HT1080 (cell line): ENCODE results near the gene ANGPTL3. TPM values are rescaled to one million over a fixed set of nuclear protein-coding genes. Genes with fewer than 3 reads are reported as not detected.
"Not testable (repeated sequence)": the region's sequence is repeated elsewhere in the genome, so short reads cannot be mapped to it uniquely, and the experiment has no call there.

Experiments
- DNase-seq: peaks from one replicate; pipeline ENCODE4 v3.0.0-alpha.2; 2015; ENCODE audit warnings: low read depth
- polyA plus RNA-seq, 2 experiments: library from polyadenylated mRNA; depleted of rRNA; stranded (reverse); fragments of >200 nt; gene quantifications; 2 replicates each; pipeline ENCODE4 v1.2.3, GENCODE V29; 2015
- total RNA-seq: library from RNA; depleted of rRNA; stranded (reverse); fragments of >200 nt; shearing (Covaris generic); gene quantifications from 2 replicates; pipeline ENCODE4 v1.2.3, GENCODE V29; 2014; rRNA removed

ANGPTL3 gene, protein sequence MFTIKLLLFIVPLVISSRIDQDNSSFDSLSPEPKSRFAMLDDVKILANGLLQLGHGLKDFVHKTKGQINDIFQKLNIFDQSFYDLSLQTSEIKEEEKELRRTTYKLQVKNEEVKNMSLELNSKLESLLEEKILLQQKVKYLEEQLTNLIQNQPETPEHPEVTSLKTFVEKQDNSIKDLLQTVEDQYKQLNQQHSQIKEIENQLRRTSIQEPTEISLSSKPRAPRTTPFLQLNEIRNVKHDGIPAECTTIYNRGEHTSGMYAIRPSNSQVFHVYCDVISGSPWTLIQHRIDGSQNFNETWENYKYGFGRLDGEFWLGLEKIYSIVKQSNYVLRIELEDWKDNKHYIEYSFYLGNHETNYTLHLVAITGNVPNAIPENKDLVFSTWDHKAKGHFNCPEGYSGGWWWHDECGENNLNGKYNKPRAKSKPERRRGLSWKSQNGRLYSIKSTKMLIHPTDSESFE
- not detected in 2 replicates for total RNA-seq
- polyA plus RNA-seq (2015; cell fraction: cytosol; rRNA removed): not detected in 2 replicates
- polyA plus RNA-seq (2015; cell fraction: nucleus; rRNA removed): not detected in 2 replicates

DNA sequence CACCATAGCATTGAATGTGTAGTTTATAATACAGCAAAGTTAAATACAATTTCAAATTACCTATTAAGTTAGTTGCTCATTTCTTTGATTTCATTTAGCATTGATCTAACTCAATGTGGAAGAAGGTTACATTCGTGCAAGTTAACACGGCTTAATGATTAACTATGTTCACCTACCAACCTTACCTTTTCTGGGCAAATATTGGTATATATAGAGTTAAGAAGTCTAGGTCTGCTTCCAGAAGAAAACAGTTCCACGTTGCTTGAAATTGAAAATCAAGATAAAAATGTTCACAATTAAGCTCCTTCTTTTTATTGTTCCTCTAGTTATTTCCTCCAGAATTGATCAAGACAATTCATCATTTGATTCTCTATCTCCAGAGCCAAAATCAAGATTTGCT lies at the start of gene ANGPTL3:
TSS of gene ANGPTL3 (plus strand) at position 240 of the 400 bp plus-strand sequence. CDS start at position 287, 47 bp downstream.
- no peak for DNase-seq

GRCh38 chr1:62561306-62561705 lies 36.0 kb upstream of the ANGPTL3 start:
- no peak for DNase-seq

GRCh38 chr1:62567182-62567581 lies 30.1 kb upstream of the ANGPTL3 start:
- DNase-seq: not testable (repeated sequence)

DNA sequence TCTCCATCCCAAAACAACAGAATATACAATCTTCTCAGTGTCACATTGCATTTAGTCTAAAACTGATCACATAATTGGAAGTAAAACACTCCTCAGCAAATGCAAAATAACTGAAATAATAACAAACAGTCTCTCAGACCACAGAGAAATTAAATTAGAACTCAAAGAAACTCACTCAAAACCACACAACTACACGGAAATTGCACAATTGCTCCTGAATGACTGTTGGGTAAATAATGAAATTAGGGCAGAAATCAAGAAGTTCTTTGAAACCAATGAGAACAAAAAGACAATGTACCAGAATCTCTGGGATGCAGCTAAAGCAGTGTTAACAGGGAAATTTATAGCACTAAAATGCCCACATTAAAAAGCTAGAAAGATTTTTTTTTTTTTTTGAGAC lies 29.4 kb upstream of the ANGPTL3 start:
- not testable (repeated sequence) for DNase-seq

GRCh38 chr1:62571517-62571916 lies 25.8 kb upstream of the ANGPTL3 start:
- DNase-seq: not testable (repeated sequence)

DNA sequence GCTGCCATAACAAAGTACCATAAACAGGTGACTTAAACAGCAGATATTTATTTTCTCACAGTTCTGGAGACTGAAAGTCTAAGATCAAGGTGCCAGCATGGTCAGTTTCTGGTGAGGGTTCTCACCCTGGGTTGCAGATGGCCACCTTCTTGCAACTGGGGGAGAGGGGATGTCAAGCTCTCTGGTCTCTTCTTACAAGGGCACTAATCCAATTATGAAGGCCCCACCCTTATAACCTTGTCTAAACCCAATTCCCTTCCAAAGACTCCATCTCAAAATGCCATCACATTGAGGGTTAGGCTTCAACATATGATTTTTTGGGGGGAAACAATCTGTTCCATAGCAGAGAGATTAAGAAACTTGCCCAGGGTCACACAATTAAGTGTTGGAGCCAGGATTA lies 24.8 kb upstream of the ANGPTL3 start:
- no peak for DNase-seq

GRCh38 chr1:62573675-62574074 lies 23.6 kb upstream of the ANGPTL3 start:
- no peak for DNase-seq

GRCh38 chr1:62585469-62586155 lies 11.7 kb upstream of the ANGPTL3 start:
- no peak for DNase-seq

DNA sequence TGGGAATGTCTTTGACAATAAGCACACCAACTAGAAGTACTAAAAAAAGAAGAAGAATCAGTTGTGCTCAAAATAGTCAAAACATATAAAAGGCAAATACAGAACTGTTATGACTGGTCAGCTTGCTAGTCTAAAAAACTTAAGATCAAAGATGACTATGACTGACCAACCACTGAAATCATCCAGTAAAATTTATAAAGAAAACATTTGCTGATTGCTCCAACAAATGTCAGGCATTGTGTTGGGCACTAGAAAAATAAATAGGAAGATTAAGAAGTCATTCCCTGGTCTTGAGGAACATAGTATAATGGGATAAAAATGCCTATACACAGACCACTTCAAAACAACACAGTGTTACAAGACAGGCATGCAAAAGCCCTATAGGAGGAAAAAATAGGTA lies 9.3 kb upstream of the ANGPTL3 start:
- no peak for DNase-seq

DNA sequence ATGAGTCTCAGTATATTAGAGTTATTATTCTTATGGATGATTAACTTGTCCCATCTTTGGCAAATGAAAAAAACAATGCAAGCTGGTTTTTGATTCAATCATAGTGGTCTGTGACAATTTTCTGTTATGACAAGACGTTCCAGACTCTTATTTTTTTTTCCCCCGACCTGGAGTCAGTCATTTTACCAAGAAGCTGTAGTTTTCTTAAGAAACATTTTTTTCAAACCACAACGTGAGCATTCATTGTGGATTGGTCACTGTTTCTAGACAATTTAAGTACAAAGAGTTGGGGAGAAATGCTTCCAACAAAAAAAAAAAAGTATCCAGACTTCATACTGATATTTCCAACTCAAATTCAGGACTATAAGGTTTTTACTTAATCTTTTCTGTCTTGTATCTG lies 8.0 kb upstream of the ANGPTL3 start:
- no peak for DNase-seq

GRCh38 chr1:62590255-62590969 lies 6.9 kb upstream of the ANGPTL3 start:
- DNase-seq: no peak

DNA sequence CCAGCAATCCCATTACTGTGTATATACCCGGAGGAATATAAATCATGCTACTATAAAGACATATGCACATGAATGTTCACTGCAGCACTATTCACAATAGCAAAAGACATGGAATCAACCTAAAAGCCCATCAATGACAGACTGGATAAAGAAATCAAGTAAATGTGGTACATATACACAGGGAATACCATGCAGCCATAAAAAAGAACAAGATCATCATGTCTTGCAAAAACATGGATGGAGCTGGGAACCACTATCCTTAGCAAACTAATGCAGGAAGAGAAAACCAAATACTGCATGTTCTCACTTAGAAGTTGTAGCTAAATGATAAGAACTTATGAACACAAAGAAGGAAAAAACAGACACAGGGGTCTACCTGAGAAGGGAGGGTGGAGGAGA lies 6.4 kb upstream of the ANGPTL3 start:
- no peak for DNase-seq

GRCh38 chr1:62593825-62594394 lies 3.4 kb upstream of the ANGPTL3 start:
- DNase-seq: no peak

- no peak for DNase-seq
These were observed 1.7 kb upstream of the ANGPTL3 start for GRCh38 chr1:62595647-62596046.

DNA sequence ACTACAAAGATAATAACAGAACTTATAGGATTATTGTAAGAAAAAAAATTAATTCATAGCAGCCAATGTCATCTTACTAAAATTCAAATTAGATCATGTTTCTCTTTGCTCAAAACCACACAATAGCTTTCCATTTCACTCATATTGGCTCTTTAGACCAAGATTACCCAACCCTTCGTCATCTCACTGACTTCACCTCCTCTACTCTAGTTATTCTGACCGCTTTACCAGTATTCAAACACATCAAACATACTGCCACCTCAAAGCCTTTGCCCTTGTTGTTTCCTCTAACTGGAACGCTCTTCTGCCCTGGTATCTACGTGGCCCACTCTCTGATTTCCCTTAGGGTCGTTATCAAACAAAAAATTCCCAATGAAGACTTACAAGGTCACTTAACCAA lies 1.7 kb downstream of the ANGPTL3 start:
- DNase-seq: no peak

DNA sequence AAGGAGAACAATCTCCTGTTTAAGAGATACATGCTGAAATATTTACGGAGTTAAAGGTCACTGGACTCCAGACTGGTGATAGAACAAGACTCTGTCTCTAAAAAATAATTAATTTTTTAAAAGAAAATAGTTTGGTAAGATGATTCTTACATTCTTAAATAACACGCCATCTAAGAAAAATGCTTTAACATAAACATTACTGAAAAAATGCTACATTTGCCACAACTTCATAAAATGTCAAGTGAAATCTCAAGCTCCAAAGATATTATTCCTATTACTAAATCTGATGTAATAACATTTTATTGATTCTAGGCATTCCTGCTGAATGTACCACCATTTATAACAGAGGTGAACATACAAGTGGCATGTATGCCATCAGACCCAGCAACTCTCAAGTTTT lies 4.1 kb downstream of the ANGPTL3 start:
- DNase-seq: no peak

DNA sequence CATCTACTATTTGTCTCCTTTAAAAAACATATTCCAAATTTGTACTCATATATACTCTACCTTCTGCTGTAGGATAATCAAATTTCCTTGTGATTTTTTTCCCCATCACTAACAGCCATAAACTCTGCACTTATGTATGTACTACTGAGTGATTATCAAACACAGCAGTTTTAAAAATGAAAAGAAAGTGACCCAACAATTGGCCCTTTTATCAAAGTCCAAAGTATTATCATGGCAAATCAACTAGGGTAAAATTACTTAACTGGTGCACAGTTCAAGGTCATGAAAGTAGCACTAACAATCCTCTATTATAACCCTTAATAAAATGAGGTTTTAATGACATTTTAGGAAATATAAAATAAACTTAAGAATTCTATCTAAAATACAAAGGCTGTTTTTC lies 11.6 kb downstream of the ANGPTL3 start:
- no peak for DNase-seq

DNA sequence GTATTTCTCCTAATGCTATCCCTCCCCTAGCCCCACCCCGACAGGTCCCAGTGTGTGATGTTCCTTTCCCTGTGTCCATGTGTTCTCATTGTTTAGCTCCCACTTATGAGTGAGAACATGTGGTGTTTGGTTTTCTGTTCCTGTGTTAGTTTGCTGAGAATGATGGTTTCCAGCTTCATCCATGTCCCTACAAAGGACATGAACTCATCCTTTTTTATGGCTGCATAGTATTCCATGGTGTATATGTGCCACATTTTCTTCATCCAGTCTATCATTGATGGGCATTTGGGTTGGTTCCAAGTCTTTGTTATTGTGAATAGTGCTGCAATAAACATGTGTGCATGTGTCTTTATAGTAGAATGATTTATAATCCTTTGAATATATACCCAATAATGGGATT lies 13.3 kb downstream of the ANGPTL3 start:
- DNase-seq: not testable (repeated sequence)

- no peak for DNase-seq
These were observed 15.4 kb downstream of the ANGPTL3 start for GRCh38 chr1:62612770-62613169.

- no peak for DNase-seq
These were observed 16.0 kb downstream of the ANGPTL3 start for GRCh38 chr1:62613325-62613727.

DNA sequence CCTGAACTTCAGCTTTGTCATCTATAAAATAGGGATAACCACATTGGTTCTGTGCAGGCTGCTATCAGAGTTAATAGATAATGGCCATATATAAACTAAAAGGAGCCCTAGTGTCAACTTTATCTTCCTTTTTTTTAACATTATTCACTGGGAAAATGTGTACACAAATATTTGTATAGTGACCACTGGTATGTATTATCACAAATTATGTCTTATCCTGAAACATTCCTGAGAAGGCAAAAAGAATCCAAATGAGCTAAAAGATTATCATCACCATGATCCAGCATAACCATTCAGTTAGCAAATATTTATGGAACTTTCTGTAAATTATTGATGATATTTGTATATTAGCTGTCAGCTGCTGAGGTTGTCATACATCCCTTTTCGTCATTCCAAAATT lies 16.6 kb downstream of the ANGPTL3 start:
- DNase-seq: no peak
